GM19193 (cell line): ENCODE measurements around the gene ARID3A.

Experiments
- POLR2A ChIP-seq: IDR thresholded peaks from 4 replicates; pipeline ENCODE4 v1.6.1; 2011; ENCODE audit not compliant: insufficient read depth, insufficient read length; ENCODE audit errors: extremely low read depth

The ARID3A gene

DNA sequence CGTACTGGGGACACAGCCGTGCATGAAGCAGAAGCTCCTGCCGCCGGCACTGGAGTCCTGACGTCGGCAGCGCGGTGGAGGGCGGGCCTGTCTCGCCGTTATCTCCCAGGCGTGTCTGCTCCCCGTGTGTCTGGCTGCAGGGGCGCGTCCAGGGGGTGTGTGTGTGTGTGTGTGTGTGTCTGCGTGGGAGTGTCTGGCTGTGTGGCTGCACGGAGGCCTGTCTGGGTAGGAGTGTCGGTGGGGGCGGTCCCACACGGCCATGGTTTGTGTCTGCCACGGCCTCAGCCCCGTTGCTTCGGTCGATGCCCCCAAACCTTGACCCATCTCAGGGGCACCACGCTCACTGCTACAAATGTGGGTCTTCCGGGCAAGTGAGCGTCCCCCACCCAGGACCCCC lies 18.3 kb downstream of the ARID3A start:
- TF ChIP-seq POLR2A: no peak

- TF ChIP-seq POLR2A: no peak
Measured at GRCh38 chr19:944663-945241, 18.9 kb downstream of the ARID3A start.

DNA sequence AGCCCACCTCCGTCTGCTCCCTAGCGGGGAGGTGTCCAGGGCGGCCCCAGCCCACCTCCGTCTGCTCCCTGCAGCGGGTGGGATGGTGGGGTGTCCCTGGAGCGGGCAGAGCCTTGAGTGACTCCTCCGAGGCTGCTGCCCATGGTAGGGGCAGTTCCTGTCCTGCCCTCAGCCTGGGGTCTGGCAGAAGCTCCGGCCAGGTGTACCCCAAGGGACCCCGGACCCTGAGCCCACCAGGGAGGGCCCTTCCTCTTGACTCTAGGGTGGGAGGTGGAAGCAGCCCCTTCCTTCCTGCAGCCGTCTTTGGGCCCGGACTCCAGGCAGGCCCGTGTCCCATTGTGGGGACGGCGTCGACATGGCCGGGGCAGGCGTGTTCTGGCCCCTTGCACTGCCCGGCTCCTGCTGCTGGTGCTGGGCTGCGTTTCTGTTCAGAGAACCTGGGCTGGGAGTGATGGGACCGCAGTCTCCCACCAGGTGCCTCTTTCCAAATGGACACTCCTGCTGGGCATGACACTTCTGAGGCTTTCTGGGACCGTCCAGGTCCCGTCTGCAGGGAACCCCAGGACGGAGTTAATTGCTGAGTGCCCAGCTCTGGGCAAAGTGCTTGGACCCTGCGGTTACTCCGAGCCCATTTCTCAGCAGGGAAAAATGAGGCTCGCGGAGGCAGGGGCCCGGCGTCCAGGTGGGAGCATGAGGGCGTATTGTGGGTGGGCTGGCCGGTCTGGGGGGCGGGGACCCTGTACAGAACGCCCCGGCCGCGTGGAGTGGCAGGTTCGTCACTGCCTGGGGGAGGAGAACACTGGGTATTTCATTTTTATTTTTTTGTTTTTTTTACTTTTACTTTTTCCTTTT lies 19.8 kb downstream of the ARID3A start:
- no peak for TF ChIP-seq POLR2A

DNA sequence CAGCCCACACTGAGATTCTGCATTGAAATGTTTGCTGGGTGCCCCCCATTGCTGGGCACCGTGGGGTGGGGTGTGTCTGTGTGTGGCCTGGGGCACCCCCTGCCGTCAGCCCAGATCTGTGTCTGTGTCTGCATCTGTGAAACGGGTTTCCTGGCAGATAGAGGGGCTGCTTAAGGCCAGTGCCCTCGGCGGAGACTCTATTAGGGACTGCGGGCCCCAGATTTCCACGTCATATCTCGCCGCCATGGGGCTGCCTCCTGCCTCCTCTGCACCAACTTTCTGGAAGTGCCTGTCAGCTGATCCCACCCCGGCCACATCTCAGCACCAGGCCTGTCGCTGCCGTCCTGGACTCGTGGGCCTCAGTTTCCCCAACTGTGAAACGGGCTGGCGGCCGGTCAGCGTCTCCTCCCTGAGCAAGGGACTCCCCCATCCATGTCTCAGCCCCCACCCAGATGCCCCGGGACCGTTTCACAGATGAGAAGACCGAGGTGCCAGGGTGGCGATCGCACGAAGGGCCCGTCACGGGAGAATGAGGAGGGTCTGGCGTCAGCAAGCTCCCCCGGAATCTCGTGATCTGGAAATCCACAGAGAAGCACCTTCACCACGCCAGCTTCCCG lies 21.4 kb downstream of the ARID3A start:
- no peak for TF ChIP-seq POLR2A

DNA sequence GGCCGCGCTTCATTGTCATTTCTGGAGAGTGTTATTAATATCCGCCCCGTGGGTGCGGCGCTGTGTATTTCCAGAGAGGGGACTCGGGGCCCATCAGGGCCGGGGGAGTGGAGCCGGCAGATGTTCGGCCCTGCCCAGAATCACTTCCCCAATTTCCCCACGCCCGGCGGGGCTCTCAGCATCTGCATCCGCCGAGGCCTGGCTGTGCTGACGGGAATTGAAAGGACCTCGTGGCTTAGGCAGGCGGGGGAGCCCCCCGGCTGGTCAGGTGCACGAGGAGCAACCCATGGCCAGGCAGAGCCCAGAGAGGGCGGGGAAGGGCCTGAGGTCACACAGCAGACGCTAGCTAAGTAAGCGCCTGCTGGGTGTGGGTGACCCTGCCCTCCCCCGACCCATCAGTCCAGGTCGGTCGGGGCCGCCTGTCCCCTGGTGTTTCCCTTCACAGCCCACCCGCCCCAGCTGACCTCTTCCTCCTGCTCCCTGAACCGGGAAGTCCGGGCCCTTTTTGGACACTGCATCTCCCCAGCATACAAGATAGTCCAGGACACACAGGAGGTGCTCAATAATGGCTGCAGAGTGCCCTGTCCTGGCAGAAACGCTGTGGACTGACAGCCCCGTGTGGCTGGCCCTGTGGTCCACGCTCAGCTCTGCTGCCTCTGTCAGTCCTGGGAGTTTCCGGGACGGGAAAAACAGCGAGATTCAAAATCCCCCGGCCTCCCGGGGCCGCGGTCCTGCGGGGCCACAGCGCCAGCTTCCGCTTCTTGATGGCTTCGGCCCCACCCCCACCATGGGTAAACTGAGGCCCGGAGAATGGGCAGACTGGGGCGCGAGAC lies 22.1 kb downstream of the ARID3A start:
- TF ChIP-seq POLR2A: peak; percentile 49

GRCh38 chr19:948842-949496 lies 23.1 kb downstream of the ARID3A start:
- TF ChIP-seq POLR2A: peak; percentile 20

GRCh38 chr19:950352-951066 lies 24.7 kb downstream of the ARID3A start:
- TF ChIP-seq POLR2A: no peak

DNA sequence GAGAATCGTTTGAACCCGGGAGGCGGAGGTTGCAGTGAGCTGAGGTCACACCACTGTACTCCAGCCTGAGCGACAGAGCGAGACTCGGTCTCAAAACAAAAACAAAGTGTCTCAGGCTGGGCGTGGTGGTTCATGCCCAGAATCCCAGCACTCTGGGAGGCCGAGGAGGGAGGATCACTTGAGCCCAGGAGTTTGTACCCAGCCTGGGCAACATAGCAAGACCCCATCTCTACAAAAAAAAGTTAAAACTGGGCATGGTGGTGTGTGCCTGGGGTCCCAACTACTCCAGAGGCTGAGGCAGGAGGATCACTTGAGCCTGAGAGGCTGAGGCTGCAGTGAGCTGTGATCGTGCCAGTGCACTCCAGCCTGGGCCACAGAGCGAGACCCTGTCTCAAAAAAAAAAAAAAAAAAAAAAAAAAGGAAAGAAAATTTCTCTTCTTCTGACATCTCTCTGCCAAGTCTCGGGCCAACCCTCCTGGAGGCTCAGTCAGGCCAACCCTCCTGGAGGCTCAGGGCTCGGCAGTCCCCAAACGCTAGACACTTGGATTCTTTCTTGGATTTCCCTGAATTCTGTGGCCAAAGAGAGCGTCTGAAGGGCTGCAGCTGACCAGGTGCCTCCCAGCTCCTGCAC lies 26.3 kb downstream of the ARID3A start:
- no peak for TF ChIP-seq POLR2A

GRCh38 chr19:952680-953444 lies 27.0 kb downstream of the ARID3A start:
- no peak for TF ChIP-seq POLR2A

- no peak for TF ChIP-seq POLR2A
Measured at GRCh38 chr19:953445-954271, 27.8 kb downstream of the ARID3A start.

GRCh38 chr19:954272-954671 lies 28.4 kb downstream of the ARID3A start:
- TF ChIP-seq POLR2A: no peak
